Right ventricle myocardium superior (tissue), 1 donor: ENCODE data around the gene EXOC4. TPM values are rescaled to one million over a fixed set of nuclear protein-coding genes. Genes with fewer than 3 reads are reported as not detected.
"Not testable (repeated sequence)": the region's sequence is repeated elsewhere in the genome, so short reads cannot be mapped to it uniquely, and the experiment has no call there.

ENCODE experiments used
- ATAC-seq: fragments of 200-7000 bp; cut with Tn5 transposase; one replicate; pipeline ENCODE4 v1.9.1; 2020; ENCODE audit warnings: mild to moderate bottlenecking; ENCODE audit not compliant: poor library complexity
- DNase-seq: peaks from one replicate; pipeline ENCODE4 v3.0.0-alpha.2; 2020
- intact Hi-C: fragments of 100-400 bp; cut with DNase I; formaldehyde crosslinking; loops from one replicate; pipeline ENCODE4 v1.11.2; 2022
- total RNA-seq: library from RNA; stranded (reverse); fragmentation: NEBNext Ultra II Directional; extraction: Animal tissue kit (Norgen Biotek cat#: 25700); gene quantifications from one replicate; pipeline ENCODE4 v1.2.1, GENCODE V29; 2021
- donor health status: DM: no; HTN: yes; CAD: no; lungs with severe emphysema.

Gene EXOC4
- total RNA-seq, 1 donor from 2014 or later = 32.5 TPM

DNA sequence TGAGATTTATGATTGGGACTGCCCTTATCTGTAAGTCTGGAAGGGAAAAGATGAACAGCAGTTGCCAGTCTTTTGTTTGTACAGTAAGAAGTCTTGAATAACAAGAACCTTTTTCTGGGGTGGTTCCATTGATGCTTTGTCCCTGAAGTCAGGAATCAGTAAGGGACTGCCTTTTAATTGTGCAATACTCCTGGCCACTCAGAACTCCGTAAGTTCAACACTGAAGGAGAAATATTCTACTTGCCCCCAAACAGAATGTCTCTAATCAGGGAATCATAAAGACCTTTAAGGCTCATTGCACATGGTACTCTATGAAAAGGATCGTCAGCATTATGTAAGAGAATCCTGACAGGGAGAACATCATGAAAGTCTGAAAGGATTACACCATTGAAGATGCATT, 361.4 kb downstream of the EXOC4 start:
- intact Hi-C loops = no loop called here
- no peak for ATAC-seq
- DNase-seq = no peak

DNA sequence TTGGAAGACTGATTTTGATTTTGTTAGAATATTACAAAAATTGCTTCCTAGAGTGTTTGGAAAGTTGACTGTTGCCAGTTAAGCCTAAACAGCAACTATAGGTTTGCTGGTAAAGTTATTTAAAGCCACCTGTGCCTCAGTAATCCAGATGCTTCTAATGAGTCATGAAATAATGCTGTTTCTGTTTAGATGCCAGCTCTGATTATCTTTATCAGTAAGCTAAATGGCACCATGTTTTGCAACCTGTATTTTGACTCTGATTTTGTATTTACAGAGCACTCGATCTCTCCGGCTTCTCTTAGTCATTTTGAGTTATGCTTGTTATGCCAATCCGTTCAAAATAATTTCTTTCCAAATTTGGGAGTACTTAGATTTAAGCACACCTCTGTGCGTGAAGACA, 366.1 kb downstream of the EXOC4 start:
- intact Hi-C loops = no loop called here
- ATAC-seq (no peak), DNase-seq (no peak)

DNA sequence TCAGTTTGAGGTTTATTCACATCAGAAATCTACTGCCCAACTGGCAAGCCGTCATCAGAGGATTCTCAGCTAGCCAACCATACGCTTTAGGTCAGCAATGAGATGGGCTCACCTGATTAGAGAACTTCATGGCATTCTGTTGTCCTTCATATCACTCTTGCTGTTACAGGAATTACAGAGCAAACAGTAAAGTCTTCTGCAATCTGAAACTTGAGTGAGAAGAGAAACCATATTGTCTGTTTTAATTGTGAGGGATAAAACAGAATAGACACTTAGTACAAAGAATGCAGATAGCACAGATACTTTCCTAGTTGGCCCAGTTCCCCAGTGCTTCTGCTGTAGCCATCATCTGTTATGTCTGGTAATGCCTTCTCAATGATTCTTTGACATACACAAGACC, 366.6 kb downstream of the EXOC4 start:
- DNase-seq (no peak), ATAC-seq (no peak)
- intact Hi-C loops = no loop called here

DNA sequence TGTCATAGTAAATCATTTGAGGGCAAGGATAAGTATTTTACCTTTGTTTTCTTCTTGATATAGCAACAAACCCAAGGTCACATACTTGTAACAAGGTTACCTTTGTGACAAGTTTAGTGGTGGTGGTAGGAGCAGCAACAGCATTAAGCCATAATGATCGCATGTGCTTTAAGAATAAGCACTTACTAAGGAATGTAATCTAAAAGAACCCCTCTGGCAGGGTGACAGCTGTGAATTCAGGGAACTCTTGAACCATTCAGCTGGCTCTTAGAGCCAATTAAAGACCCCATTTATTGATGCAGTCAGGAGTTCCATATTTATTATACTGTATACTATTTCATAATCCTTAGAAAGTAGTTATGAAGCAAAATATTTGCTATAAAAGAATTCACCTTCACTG, 370.8 kb downstream of the EXOC4 start:
- no peak for ATAC-seq
- no peak for DNase-seq
- intact Hi-C loops = no loop called here

DNA sequence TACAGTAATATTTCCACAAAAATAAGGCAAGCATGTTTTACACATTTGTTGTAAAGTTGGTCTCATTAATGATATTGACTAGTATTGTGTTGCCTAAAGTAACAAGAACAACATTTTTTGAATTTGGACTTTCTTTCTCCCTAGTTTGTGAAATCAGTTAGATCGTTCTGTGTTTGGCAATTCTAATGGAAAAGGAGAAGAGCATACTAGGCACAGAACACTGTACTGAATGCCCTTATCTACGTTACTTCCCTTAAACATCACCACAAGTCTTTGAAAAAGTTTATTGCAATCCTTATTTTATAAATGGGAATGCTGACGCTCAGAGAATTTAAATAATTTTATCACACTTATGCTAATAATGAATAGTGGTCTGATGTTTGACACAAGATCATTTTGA, 372.2 kb downstream of the EXOC4 start:
- intact Hi-C loops = no loop called here
- ATAC-seq = no peak
- no peak for DNase-seq

DNA sequence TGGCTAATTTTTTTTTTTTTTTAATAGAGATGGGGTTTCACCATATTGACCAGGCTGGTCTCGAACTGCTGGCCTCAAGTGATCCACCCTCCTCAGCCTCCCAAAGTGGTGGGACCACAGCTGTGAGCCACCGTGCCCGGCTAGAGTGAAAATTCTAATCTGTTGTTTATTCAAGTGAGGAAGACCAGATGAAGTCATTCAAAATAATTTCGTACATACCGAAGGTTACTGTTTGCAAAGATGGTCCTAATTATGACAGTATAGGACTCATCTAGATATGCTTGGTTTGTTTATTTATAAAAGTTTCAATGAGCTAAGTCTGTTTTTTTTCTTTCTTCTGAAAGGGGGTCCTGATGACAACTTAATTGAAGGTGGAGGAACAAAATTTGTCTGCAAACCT, 376.8 kb downstream of the EXOC4 start:
- DNase-seq (no peak), ATAC-seq (no peak)
- intact Hi-C loops = no loop called here

DNA sequence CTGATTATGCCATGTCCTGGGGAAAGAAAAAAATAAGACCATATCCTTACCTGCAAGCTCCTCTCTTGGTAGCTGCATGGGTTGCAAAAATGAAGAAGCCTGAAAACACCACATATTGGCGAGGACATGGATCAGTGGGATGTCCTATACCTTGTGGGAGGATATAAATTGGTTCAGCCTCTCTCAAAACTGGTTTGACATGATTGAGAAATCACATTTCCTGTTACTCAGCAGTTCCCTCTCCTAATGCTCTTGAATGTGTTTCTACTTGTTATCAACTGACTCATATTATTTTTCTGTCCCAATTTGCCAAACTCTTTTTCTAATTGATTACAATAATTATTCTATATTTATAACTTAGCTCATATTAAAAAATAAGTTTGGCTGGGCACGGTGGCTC, 380.2 kb downstream of the EXOC4 start:
- DNase-seq (no peak), ATAC-seq (no peak)
- intact Hi-C loops = no loop called here

DNA sequence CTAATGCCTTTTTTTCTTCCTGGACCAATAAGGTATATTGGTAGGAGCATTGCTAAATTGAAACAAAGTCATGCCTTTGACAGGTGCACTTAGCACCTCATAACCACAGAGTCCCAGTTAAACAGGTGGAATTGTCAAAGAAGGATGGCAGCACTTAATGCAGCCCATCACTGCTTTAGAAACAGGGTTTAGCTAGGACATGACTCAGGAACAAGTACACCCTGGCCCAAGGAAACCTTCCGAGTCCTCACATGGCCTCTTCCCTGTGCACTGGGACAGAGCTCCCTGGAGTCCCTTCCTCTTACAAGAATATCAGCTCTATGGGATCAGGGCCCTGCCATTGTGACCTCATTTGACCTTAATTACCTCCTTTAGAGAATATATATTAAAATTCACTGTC, 382.7 kb downstream of the EXOC4 start:
- ATAC-seq (no peak), DNase-seq (no peak)
- intact Hi-C loops = no loop called here

DNA sequence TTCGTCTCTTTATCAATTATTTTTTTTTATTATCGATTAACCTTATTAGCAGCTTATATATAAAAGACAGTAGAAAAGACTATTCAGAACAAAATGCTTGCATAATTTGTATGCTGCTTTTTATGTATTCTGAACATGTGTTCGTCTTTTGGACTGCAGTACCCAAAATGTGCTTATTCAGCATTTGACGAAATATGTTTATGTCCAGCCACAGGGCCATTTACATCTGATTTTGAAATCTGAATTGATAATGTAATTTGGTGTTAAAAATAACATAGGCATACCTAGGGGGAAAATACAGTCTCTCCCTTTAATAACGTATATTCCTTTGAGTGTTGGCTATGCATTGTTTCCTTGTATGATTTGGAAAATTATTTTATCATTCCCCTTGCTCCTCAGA, 386.0 kb downstream of the EXOC4 start:
- intact Hi-C loops = no loop called here
- DNase-seq (no peak), ATAC-seq (no peak)

DNA sequence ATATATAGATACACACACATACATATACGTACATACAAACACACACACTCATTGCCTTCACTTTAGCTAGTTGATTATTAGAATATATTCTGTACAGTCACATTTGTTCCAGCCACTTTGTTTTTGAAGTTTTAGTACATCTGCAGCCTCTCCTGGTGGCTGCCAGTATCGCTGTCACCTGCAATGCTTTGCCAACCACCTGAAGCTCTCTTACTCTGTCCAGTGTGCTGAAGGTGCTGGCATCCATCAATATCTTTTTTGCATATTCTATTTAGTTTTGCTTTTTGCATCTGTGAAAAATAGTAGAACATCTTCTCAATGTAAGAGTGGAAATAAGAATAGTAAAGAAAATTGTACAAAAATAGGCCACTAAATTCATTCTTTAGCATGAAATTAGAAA, 388.6 kb downstream of the EXOC4 start:
- ATAC-seq = no peak
- no peak for DNase-seq
- intact Hi-C loops = no loop called here

DNA sequence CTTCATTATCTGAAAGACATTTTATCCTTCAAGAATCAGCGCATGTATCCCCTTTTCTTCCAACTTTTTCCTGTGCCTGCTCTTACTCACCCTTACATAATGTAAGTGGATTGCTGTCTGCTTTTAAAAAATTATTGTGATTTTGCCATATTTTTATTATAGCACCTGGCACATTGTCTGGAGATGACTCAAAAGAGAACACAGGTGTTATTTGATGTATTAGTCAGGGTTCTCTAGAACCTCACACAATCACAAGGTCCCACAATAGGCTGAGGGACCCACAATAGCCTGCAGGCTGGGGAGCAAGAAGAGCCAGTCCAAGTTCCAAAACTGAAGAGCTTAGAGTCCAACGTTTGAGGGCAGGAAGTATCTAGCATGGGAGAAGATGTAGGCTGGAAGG, 390.0 kb downstream of the EXOC4 start:
- intact Hi-C loops = no loop called here
- no peak for DNase-seq
- ATAC-seq = no peak

DNA sequence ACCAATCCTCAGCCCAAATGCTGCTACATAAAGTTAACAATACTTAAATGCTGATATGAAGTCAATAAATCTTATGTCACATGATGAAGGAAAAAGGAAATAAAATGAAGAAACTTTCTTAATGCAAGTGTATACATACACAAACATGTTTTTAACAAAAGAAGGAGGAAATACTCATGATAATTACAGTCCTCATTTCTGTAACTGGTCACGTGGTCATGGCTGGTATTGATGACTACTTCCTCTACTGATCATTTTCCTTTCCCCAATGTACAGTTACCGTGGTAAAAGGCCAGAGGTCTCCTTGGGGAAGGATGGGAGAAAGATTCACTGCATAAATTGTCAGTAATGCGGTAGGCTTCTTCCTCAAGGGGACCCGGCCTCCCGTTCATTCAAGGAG, 390.8 kb downstream of the EXOC4 start:
- ATAC-seq, DNase-seq, intact Hi-C loops: not testable (repeated sequence)

DNA sequence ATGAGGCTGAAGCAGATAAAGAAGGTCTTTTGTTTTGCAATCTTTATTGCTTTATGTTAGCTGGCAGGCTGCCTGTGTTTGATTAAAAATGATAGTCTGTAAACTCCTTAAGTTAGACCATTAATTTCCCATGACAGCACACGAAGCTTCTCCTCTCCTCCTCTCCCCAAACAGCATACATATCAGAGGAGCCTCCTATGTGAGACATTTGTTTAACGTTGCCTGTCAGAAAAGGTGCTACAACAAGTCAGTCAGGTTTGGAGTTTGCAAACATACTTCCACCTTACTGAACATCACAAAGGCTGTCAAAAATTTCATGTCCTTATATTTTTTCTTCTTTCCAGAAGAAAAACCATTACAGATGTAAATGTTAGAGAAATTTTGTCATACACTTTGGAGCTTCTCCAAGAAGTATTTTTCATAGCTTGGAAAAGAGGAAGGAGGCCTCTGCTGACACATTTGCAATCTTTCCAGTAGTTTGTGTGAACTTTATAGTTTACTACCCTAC, 393.1 kb downstream of the EXOC4 start:
- intact Hi-C loops = no loop called here
- DNase-seq = no peak
- no peak for ATAC-seq

DNA sequence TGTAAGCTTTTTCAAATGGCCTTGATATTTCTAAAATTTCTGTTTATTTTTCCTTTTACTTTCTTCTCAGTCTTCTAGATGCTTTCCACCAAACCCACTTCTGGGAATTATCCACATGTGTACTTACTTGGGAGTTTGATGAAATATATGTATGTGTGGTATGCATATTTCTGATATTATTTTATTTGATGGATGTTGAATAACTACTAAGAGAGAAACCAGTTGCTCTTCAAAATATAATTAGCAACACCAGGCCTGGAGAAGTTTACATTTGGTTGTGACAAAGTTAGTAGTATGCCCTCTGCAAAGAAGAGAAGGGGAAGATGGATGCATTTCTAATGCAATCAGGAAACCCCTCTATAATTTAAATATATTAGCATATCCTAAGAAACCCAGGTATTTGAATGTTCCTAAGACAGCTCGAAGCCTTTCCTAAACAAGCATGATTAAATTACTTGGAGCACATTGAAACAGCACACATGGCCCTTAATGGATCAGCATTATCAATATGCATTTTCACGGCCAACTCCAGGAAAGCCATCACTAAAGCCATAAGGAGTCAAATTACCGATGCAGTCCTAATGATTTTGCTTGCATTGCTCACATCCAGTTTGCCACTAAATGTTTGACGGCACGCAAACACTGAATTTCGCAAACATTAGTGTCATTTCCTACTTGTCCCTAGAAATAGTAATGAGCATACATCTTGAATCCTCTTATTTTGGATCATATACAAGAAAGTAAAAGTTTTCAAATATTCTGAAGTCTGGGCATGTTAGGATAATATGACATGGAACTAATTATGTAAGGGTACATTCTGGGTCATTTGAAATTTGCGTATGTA, 393.8 kb downstream of the EXOC4 start:
- DNase-seq (no peak), ATAC-seq (no peak)
- intact Hi-C loops = no loop called here

DNA sequence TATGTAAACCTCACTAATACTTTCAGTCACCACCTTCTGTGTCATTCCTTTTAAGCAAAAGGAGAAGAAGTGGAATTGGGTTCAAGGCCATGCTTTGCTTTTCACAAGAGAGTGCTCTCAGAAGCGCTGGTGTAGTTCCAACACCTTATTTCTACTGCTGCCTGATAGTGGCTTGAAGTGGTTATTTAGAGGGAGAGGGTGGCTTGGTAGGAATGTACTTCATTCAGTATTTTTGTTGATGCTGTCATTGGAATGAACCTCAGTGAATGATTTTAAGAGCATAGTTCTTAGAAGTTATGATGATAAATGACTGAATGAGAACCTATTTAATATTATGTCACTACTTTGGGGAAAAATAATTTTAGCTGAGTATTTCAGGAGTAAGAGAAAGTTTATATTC, 396.7 kb downstream of the EXOC4 start:
- intact Hi-C loops = no loop called here
- ATAC-seq (no peak), DNase-seq (no peak)

DNA sequence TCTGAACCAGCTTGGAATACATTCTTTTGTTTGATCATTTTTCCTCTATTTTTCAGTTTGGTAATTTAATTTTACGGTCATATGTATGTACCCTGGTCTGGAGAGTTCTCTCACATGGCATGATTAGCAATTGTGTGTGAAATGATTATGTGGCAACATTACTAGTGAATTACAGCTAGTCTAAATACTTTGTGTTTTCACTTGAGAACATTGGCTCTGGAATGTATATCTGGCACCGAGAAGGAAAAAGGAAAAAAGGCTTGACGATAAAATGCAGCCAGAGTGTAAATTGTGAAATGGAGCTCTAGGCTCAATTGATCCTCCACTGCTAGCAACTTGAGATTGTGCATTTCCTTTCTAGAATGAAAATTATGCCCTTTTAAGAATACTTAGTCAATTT, 397.2 kb downstream of the EXOC4 start:
- intact Hi-C loops = no loop called here

DNA sequence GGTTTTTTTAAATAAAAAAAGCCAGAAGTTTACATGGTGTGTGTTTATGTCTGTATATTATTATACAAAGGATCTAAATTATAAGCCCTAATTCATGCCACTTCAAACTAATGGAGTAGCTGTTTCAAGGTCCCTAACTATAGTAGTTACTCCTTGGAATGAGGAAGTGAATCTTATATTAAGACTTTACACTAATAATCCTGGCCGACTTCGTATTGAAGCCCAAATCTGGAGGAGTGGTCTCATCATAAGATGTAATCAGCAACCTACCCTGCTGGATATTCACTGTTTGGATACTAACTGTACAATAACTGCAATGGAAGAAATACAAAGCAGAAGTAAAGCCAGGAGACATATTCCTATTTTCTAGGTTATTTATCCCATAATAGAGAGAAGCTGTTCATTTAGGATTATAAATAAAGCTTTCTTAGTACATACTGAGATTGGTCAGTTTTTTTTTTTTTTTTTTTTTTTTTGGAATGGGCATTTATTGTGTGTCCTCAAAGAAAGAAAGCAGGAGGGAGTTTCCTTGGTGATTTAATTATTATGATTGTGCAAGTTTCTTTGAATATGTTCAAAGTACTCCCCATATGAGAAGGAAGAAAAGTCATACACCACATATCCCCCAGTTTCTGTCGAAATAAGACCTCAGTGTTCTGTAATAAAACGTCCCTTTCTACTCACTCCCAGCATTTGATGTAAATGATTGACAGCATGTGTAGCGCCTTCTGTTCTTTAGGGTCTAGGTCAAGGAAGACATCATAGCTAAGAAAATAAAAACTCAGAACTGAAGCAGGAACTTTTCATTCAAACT, 397.8 kb downstream of the EXOC4 start:
- ATAC-seq (no peak), DNase-seq (no peak)
- intact Hi-C loops = no loop called here

More for the DNA sequence above, 397.2 kb downstream of the EXOC4 start:
- DNase-seq (no peak), ATAC-seq (no peak)

DNA sequence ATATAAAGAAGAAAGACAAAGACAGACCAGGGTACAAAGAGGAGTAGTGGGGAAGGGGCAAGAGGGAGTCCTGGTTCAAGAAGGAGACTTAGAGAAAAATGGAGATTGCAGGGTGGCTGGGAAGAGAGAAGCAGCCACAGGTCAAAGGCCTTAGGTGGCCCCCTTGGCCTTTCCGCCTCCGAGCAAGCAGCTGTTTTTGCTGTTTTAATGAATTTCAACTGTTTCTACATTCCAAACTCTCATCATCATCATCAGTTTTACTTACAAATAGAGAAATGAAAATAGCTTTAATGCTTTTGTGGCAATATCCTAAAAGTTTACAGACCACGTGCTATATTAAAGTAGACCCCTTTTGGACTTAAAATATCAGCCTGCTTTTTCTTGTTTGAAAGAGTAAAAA, 399.7 kb downstream of the EXOC4 start:
- no peak for ATAC-seq

DNA sequence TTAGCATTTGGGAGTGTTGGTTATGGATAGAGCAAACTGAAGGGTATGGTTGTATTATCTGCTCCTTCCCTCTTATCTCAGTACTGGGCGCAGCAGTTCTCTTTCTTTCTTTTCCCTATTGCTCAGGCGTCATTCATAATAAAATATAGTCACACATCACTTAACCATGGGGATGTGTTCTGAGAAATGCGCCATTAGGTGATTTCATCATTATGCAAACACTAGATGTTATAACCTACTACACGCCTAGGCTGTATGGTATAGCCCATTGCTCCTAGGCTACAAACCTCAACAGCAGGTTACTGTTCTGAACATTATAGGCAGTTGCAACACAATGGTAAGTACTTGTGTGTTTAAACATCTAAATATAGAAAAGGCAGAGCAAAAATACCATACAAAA, 401.7 kb downstream of the EXOC4 start:
- intact Hi-C loops = no loop called here
- DNase-seq (no peak), ATAC-seq (no peak)

More for the DNA sequence above, 399.7 kb downstream of the EXOC4 start:
- no peak for DNase-seq
- intact Hi-C loops = no loop called here

DNA sequence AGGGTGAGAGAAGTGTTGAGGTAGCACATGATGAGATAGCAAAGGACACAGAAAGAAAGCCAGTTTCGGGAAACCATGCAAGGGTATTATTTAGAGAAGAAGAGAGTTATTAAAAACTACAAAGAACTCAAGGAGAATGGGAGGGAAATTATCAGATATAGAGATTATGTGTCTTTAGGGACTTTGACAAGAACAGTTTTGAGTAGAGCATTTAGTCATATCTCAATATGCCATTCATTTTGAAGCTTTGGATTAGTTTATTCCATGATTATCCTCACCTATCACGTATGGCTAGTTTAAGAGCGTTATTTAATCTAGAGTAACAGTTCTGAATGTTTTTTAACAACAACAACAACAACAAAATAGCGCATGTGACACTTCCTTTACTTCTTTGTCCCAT, 409.4 kb downstream of the EXOC4 start:
- ATAC-seq (no peak), DNase-seq (no peak)
- intact Hi-C loops = no loop called here
